ENCODE data around the gene SLPI.
A peak's percentile ranks its signal among the peaks of the same experiment; 100 is the strongest.

SLPI gene

DNA sequence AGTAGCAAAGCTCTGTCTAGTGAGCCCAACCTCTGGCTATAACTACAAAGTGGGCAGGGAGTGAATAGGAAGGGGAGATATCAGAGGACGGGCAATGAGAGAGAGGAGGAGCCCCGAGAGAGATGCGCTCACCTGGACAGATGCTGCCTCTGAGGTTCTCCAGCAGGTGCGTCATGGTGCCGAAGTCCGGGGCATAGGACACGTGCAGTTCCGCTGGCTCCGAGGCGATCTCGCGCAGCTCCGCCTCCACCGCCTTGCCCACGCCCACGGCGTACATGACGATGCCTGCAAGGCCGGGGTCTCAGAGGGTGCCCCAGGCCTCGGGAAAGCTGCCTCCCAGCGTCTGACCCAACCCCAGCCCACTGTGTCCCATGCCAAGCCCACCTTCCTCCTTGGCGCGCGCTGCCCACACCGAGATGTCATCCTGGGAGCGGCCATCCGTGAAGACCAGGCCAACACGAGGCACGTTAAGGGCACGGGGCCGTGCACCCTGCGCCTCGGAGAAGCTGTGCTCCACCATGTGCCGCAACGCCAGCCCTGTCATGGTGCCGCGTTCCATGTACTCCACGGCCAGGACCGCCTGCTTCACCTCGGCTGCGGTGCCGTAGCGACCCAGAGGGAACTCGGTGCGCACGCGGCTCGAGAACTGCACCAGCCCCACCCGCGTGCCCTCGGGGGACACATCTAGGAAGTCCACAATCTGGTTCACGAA, 43.6 kb upstream of the SLPI start:
- no peak overlapping the region for H3K4me3 ChIP-seq (replicated peaks; ENCODE audit: low read depth, low read length)
- no peaks in the 10 kb centered on the region for H3K36me3 ChIP-seq (ENCODE audit: control insufficient read depth, insufficient read depth, low read length)
- no peaks in the 10 kb centered on the region for H3K27me3 ChIP-seq (replicated peaks; ENCODE audit: control insufficient read depth, insufficient read depth, low read length)
- TF ChIP-seq, protein P1, sequence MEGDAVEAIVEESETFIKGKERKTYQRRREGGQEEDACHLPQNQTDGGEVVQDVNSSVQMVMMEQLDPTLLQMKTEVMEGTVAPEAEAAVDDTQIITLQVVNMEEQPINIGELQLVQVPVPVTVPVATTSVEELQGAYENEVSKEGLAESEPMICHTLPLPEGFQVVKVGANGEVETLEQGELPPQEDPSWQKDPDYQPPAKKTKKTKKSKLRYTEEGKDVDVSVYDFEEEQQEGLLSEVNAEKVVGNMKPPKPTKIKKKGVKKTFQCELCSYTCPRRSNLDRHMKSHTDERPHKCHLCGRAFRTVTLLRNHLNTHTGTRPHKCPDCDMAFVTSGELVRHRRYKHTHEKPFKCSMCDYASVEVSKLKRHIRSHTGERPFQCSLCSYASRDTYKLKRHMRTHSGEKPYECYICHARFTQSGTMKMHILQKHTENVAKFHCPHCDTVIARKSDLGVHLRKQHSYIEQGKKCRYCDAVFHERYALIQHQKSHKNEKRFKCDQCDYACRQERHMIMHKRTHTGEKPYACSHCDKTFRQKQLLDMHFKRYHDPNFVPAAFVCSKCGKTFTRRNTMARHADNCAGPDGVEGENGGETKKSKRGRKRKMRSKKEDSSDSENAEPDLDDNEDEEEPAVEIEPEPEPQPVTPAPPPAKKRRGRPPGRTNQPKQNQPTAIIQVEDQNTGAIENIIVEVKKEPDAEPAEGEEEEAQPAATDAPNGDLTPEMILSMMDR (IDR thresholded peaks at IDR 0.05; ENCODE audit: insufficient read depth, low read length, poor library complexity, severe bottlenecking), result no peak
- no peak for DNase-seq (ENCODE audit: extremely low read depth, insufficient read length)

- no peaks in the 10 kb centered on the region for H3K36me3 ChIP-seq (ENCODE audit: control insufficient read depth, insufficient read depth, low read length)
- H3K4me3 ChIP-seq (replicated peaks; ENCODE audit: low read depth, low read length), result no peak overlapping the region
- H3K27me3 ChIP-seq (replicated peaks; ENCODE audit: control insufficient read depth, insufficient read depth, low read length), result no peaks in the 10 kb centered on the region
- TF ChIP-seq, protein P1 (IDR thresholded peaks at IDR 0.05; ENCODE audit: insufficient read depth, low read length, poor library complexity, severe bottlenecking), result no peak
- DNase-seq (ENCODE audit: extremely low read depth, insufficient read length), result no peak
Measured at GRCh38 chr20:45294659-45295058, 40.3 kb upstream of the SLPI start.

DNA sequence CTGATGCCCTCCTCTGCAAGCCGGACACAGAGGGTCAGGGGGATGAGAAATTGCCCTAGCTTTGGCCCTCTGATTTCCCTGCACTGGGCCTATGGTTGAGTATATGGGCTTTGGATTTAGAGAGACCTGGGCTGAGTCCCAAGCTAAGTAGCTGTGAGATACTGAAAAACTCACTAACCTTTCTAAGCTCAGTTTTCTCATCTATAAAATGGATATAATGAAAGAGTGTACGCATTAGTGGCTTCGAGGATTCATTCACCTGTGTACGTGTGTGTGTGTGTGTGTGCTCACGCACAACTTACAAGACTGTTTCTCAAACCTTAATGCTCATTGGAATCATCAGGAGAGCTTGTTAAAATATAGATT, 39.6 kb upstream of the SLPI start:
- DNase-seq (ENCODE audit: extremely low read depth, insufficient read length), result no peak
- TF ChIP-seq, protein P1 (IDR thresholded peaks at IDR 0.05; ENCODE audit: insufficient read depth, low read length, poor library complexity, severe bottlenecking), result no peak
- Histone ChIP-seq H3K27me3 (replicated peaks; ENCODE audit: control insufficient read depth, insufficient read depth, low read length) (no peaks in the 10 kb centered on the region), H3K36me3 (ENCODE audit: control insufficient read depth, insufficient read depth, low read length) (no peaks in the 10 kb centered on the region), H3K4me3 (replicated peaks; ENCODE audit: low read depth, low read length) (no peak overlapping the region)

GRCh38 chr20:45293041-45294002, 39.0 kb upstream of the SLPI start:
- Histone ChIP-seq H3K4me3 (replicated peaks; ENCODE audit: low read depth, low read length) (peak overlapping the region; percentile 45), H3K27me3 (replicated peaks; ENCODE audit: control insufficient read depth, insufficient read depth, low read length) (no peaks in the 10 kb centered on the region), H3K36me3 (ENCODE audit: control insufficient read depth, insufficient read depth, low read length) (no peaks in the 10 kb centered on the region)
- peak; percentile 65 for DNase-seq (ENCODE audit: extremely low read depth, insufficient read length)
- TF ChIP-seq, protein P1 (IDR thresholded peaks at IDR 0.05; ENCODE audit: insufficient read depth, low read length, poor library complexity, severe bottlenecking), result peak; percentile 96

- Histone ChIP-seq H3K36me3 (ENCODE audit: control insufficient read depth, insufficient read depth, low read length) (no peaks in the 10 kb centered on the region), H3K27me3 (replicated peaks; ENCODE audit: control insufficient read depth, insufficient read depth, low read length) (no peaks in the 10 kb centered on the region), H3K4me3 (replicated peaks; ENCODE audit: low read depth, low read length) (no peak overlapping the region)
- TF ChIP-seq, protein P1 (IDR thresholded peaks at IDR 0.05; ENCODE audit: insufficient read depth, low read length, poor library complexity, severe bottlenecking), result no peak
- DNase-seq (ENCODE audit: extremely low read depth, insufficient read length), result no peak
Measured at GRCh38 chr20:45292343-45292742, 38.0 kb upstream of the SLPI start.
